GM18502 (cell line): Measurements from ENCODE around the gene PLXNA4.
A peak's percentile ranks its signal among the peaks of the same experiment; 100 is the strongest.

Experiments
- ATAC-seq: cut with Tn5 transposase; IDR thresholded peaks from one replicate; pipeline ENCODE4 v1.9.1; 2021; ENCODE audit warnings: mild to moderate bottlenecking; ENCODE audit not compliant: unreplicated experiment, poor library complexity

The PLXNA4 gene

GRCh38 chr7:132592231-132592920, 16.1 kb upstream of the PLXNA4 start:
- ATAC-seq, result no peak

GRCh38 chr7:132590162-132590561, 13.9 kb upstream of the PLXNA4 start:
- no peak for ATAC-seq

- no peak for ATAC-seq
These were observed 12.3 kb upstream of the PLXNA4 start for GRCh38 chr7:132588596-132588995.

GRCh38 chr7:132584796-132585494, 8.7 kb upstream of the PLXNA4 start:
- ATAC-seq, result no peak

- ATAC-seq, result no peak
These were observed 5.2 kb upstream of the PLXNA4 start for GRCh38 chr7:132581431-132581830.

- peak; percentile 80 for ATAC-seq
These were observed 4.5 kb upstream of the PLXNA4 start for GRCh38 chr7:132580717-132581285.

- no peak for ATAC-seq
These were observed 4.0 kb upstream of the PLXNA4 start for GRCh38 chr7:132580277-132580676.

GRCh38 chr7:132579260-132579899, 3.1 kb upstream of the PLXNA4 start:
- ATAC-seq, result no peak

GRCh38 chr7:132578826-132579225, 2.6 kb upstream of the PLXNA4 start:
- ATAC-seq, result no peak

GRCh38 chr7:132578050-132578370, 1.7 kb upstream of the PLXNA4 start:
- no peak for ATAC-seq

GRCh38 chr7:132577206-132578049, 1.2 kb upstream of the PLXNA4 start:
- ATAC-seq, result no peak

GRCh38 chr7:132576721-132577085, 433 bp upstream of the PLXNA4 start:
- ATAC-seq, result no peak

GRCh38 chr7:132575419-132575981, 770 bp downstream of the PLXNA4 start:
- no peak for ATAC-seq

GRCh38 chr7:132574223-132574622, 2.0 kb downstream of the PLXNA4 start:
- no peak for ATAC-seq

GRCh38 chr7:132573251-132573955, 2.9 kb downstream of the PLXNA4 start:
- no peak for ATAC-seq

GRCh38 chr7:132572526-132572925, 3.7 kb downstream of the PLXNA4 start:
- ATAC-seq, result no peak

- ATAC-seq, result no peak
These were observed 4.3 kb downstream of the PLXNA4 start for GRCh38 chr7:132571970-132572369.

GRCh38 chr7:132569884-132570614, 6.2 kb downstream of the PLXNA4 start:
- no peak for ATAC-seq

GRCh38 chr7:132568962-132569361, 7.3 kb downstream of the PLXNA4 start:
- ATAC-seq, result no peak
